GM12801 (cell line): ENCODE results near the gene FBXL7.

Experiments used
- TF ChIP-seq, protein P1 (sequence below): IDR thresholded peaks from one replicate; pipeline ENCODE4 v1.5.1; 2011; ENCODE audit warnings: control low read depth; ENCODE audit not compliant: insufficient read length; ENCODE audit errors: extremely low read depth

The FBXL7 gene

GRCh38 chr5:15516486-15516885 is 16.5 kb downstream of the FBXL7 start:
- TF ChIP-seq, protein P1, sequence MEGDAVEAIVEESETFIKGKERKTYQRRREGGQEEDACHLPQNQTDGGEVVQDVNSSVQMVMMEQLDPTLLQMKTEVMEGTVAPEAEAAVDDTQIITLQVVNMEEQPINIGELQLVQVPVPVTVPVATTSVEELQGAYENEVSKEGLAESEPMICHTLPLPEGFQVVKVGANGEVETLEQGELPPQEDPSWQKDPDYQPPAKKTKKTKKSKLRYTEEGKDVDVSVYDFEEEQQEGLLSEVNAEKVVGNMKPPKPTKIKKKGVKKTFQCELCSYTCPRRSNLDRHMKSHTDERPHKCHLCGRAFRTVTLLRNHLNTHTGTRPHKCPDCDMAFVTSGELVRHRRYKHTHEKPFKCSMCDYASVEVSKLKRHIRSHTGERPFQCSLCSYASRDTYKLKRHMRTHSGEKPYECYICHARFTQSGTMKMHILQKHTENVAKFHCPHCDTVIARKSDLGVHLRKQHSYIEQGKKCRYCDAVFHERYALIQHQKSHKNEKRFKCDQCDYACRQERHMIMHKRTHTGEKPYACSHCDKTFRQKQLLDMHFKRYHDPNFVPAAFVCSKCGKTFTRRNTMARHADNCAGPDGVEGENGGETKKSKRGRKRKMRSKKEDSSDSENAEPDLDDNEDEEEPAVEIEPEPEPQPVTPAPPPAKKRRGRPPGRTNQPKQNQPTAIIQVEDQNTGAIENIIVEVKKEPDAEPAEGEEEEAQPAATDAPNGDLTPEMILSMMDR: no peak

- TF ChIP-seq, protein P1: no peak
These were observed 18.8 kb downstream of the FBXL7 start for GRCh38 chr5:15518786-15519185.

DNA sequence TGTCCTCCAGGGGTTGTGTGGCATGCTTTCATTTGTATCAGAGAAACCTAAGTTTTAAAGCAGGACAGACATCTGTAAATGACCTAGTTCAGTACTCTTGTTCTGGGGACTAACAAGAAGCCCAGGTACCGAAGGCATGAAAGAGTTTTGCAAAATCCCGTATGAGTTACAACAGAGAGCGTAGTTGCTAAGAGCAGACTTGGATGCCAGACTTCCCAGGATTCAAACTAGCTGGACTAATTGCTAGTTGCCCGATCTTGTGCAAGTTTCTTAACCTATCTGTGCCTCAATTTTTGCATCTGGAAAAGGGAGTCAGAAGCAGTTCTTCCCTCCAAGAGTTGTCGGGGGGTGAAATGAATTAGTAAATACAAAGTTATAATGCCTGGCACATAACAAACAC is 20.9 kb downstream of the FBXL7 start:
- TF ChIP-seq, protein P1: no peak

- TF ChIP-seq, protein P1: no peak
These were observed 21.6 kb downstream of the FBXL7 start for GRCh38 chr5:15521381-15522186.

GRCh38 chr5:15522187-15522520 is 22.2 kb downstream of the FBXL7 start:
- TF ChIP-seq, protein P1: no peak

- TF ChIP-seq, protein P1: no peak
These were observed 24.7 kb downstream of the FBXL7 start for GRCh38 chr5:15524712-15525111.

- TF ChIP-seq, protein P1: no peak
These were observed 25.8 kb downstream of the FBXL7 start for GRCh38 chr5:15525703-15526275.
